ENCODE data around the gene SH3YL1. TPM values are rescaled to one million over a fixed set of nuclear protein-coding genes. Genes with fewer than 3 reads are reported as not detected.

The SH3YL1 gene
- total and polyA plus RNA-seq, 2 experiments from 2014 or later = 35.6 to 45.8 TPM

DNA sequence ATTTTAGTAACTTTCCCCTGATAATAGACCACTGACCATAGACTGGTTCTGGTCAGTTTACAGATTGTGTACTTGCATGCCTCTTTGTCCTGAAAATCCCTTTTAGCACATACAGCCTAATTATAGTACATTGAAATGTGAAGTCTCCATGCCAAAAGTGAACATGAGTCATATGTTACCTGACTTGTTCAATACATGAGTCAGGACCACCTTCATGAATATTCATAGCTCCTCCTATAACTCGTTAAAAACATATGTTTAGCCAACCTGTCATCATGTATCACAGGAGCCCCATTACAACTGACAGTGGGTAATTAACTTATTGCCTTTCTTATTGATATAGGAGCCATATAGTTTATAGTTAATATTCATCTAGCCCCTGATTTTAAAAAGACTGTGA is 78.6 kb downstream of the SH3YL1 start:
- Histone ChIP-seq H4K20me1 (replicated peaks; ENCODE audit: insufficient read depth) (no peaks in the 10 kb centered on the region), H3K4me3 (no peak overlapping the region), H3K9me2 (ENCODE audit: insufficient read depth) (no peaks in the 10 kb centered on the region), H3K79me2 (replicated peaks; ENCODE audit: insufficient read depth) (no peaks in the 10 kb centered on the region), H2AFZ (no peak overlapping the region), H3F3A (replicated peaks; ENCODE audit: low read depth) (no peaks in the 10 kb centered on the region), H3K36me3 (ENCODE audit: insufficient read depth) (peaks cover 44% of the 10 kb centered on the region), H3K27me3 (ENCODE audit: insufficient read depth) (no peaks in the 10 kb centered on the region), H3K27ac (ENCODE audit: low read depth) (no peak overlapping the region), H3K4me2 (no peak overlapping the region), H3K4me1 (ENCODE audit: insufficient read depth) (no peaks in the 10 kb centered on the region)
- H3K27me3 Mint-ChIP-seq (ENCODE audit: insufficient read depth, low read depth, poor library complexity) = no peaks in the 10 kb centered on the region
- DNase-seq (ENCODE audit: low spot score) (no peak), ATAC-seq (no peak)
- H3K36me3 Mint-ChIP-seq (ENCODE audit: low read depth) = peaks cover 49% of the 10 kb centered on the region; the same call in 2 of the 3 replicates
- TF ChIP-seq EZH2phosphoT487 (IDR thresholded peaks at IDR 0.05; ENCODE audit: unreplicated experiment) (no peak), EZH2 (IDR thresholded peaks at IDR 0.05; ENCODE audit: low read depth, unreplicated experiment) (no peak), ZNF114 (CRISPR knock-in tag; IDR thresholded peaks at IDR 0.05) (no peak), ETS1 (IDR thresholded peaks at IDR 0.05) (no peak), POLR2AphosphoS5 (IDR thresholded peaks at IDR 0.05; ENCODE audit: low read depth) (no peak), STAT1 (IDR thresholded peaks at IDR 0.05; ENCODE audit: unreplicated experiment) (no peak), ZNF331 (CRISPR knock-in tag; IDR thresholded peaks at IDR 0.05; ENCODE audit: low read depth) (no peak), NANOG (IDR thresholded peaks at IDR 0.05; ENCODE audit: borderline replicate concordance) (no peak), JUNB (IDR thresholded peaks at IDR 0.05; ENCODE audit: unreplicated experiment) (no peak)
- TF ChIP-seq, protein P1, sequence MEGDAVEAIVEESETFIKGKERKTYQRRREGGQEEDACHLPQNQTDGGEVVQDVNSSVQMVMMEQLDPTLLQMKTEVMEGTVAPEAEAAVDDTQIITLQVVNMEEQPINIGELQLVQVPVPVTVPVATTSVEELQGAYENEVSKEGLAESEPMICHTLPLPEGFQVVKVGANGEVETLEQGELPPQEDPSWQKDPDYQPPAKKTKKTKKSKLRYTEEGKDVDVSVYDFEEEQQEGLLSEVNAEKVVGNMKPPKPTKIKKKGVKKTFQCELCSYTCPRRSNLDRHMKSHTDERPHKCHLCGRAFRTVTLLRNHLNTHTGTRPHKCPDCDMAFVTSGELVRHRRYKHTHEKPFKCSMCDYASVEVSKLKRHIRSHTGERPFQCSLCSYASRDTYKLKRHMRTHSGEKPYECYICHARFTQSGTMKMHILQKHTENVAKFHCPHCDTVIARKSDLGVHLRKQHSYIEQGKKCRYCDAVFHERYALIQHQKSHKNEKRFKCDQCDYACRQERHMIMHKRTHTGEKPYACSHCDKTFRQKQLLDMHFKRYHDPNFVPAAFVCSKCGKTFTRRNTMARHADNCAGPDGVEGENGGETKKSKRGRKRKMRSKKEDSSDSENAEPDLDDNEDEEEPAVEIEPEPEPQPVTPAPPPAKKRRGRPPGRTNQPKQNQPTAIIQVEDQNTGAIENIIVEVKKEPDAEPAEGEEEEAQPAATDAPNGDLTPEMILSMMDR (conservative IDR thresholded peaks at IDR 0.05; ENCODE audit: low read depth in 2 of 2) = no peak
- TF ChIP-seq, protein P2, sequence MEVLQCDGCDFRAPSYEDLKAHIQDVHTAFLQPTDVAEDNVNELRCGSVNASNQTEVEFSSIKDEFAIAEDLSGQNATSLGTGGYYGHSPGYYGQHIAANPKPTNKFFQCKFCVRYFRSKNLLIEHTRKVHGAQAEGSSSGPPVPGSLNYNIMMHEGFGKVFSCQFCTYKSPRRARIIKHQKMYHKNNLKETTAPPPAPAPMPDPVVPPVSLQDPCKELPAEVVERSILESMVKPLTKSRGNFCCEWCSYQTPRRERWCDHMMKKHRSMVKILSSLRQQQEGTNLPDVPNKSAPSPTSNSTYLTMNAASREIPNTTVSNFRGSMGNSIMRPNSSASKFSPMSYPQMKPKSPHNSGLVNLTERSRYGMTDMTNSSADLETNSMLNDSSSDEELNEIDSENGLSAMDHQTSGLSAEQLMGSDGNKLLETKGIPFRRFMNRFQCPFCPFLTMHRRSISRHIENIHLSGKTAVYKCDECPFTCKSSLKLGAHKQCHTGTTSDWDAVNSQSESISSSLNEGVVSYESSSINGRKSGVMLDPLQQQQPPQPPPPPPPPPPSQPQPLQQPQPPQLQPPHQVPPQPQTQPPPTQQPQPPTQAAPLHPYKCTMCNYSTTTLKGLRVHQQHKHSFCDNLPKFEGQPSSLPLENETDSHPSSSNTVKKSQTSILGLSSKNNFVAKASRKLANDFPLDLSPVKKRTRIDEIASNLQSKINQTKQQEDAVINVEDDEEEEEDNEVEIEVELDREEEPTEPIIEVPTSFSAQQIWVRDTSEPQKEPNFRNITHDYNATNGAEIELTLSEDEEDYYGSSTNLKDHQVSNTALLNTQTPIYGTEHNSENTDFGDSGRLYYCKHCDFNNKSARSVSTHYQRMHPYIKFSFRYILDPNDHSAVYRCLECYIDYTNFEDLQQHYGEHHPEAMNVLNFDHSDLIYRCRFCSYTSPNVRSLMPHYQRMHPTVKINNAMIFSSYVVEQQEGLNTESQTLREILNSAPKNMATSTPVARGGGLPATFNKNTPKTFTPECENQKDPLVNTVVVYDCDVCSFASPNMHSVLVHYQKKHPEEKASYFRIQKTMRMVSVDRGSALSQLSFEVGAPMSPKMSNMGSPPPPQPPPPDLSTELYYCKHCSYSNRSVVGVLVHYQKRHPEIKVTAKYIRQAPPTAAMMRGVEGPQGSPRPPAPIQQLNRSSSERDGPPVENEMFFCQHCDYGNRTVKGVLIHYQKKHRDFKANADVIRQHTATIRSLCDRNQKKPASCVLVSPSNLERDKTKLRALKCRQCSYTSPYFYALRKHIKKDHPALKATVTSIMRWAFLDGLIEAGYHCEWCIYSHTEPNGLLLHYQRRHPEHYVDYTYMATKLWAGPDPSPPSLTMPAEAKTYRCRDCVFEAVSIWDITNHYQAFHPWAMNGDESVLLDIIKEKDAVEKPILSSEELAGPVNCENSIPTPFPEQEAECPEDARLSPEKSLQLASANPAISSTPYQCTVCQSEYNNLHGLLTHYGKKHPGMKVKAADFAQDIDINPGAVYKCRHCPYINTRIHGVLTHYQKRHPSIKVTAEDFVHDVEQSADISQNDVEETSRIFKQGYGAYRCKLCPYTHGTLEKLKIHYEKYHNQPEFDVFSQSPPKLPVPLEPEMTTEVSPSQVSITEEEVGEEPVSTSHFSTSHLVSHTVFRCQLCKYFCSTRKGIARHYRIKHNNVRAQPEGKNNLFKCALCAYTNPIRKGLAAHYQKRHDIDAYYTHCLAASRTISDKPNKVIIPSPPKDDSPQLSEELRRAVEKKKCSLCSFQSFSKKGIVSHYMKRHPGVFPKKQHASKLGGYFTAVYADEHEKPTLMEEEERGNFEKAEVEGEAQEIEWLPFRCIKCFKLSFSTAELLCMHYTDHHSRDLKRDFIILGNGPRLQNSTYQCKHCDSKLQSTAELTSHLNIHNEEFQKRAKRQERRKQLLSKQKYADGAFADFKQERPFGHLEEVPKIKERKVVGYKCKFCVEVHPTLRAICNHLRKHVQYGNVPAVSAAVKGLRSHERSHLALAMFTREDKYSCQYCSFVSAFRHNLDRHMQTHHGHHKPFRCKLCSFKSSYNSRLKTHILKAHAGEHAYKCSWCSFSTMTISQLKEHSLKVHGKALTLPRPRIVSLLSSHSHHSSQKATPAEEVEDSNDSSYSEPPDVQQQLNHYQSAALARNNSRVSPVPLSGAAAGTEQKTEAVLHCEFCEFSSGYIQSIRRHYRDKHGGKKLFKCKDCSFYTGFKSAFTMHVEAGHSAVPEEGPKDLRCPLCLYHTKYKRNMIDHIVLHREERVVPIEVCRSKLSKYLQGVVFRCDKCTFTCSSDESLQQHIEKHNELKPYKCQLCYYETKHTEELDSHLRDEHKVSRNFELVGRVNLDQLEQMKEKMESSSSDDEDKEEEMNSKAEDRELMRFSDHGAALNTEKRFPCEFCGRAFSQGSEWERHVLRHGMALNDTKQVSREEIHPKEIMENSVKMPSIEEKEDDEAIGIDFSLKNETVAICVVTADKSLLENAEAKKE (CRISPR knock-in tag; IDR thresholded peaks at IDR 0.05) = no peak
- TF ChIP-seq, protein P3, sequence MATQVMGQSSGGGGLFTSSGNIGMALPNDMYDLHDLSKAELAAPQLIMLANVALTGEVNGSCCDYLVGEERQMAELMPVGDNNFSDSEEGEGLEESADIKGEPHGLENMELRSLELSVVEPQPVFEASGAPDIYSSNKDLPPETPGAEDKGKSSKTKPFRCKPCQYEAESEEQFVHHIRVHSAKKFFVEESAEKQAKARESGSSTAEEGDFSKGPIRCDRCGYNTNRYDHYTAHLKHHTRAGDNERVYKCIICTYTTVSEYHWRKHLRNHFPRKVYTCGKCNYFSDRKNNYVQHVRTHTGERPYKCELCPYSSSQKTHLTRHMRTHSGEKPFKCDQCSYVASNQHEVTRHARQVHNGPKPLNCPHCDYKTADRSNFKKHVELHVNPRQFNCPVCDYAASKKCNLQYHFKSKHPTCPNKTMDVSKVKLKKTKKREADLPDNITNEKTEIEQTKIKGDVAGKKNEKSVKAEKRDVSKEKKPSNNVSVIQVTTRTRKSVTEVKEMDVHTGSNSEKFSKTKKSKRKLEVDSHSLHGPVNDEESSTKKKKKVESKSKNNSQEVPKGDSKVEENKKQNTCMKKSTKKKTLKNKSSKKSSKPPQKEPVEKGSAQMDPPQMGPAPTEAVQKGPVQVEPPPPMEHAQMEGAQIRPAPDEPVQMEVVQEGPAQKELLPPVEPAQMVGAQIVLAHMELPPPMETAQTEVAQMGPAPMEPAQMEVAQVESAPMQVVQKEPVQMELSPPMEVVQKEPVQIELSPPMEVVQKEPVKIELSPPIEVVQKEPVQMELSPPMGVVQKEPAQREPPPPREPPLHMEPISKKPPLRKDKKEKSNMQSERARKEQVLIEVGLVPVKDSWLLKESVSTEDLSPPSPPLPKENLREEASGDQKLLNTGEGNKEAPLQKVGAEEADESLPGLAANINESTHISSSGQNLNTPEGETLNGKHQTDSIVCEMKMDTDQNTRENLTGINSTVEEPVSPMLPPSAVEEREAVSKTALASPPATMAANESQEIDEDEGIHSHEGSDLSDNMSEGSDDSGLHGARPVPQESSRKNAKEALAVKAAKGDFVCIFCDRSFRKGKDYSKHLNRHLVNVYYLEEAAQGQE (IDR thresholded peaks at IDR 0.05; ENCODE audit: unreplicated experiment) = no peak
- no peak overlapping the region for H3K27ac Mint-ChIP-seq
- H3K4me1 Mint-ChIP-seq = no peaks in the 10 kb centered on the region
- no peak overlapping the region for H3K4me3 Mint-ChIP-seq
- H3K9me3 Mint-ChIP-seq = peaks cover 78% of the 10 kb centered on the region
